Germinal center (tissue), 1 donor: ENCODE data around the gene ARID5B.

ENCODE experiments used
- DNase-seq: peaks from one replicate; pipeline ENCODE4 v3.0.0; 2012; ENCODE audit warnings: mixed read lengths, low spot score

Gene ARID5B

GRCh38 chr10:62036186-62037081, 134.9 kb downstream of the ARID5B start:
- DNase-seq = no peak

- DNase-seq = no peak
These were observed 135.8 kb downstream of the ARID5B start for GRCh38 chr10:62037166-62037831.

GRCh38 chr10:62037890-62038608, 136.6 kb downstream of the ARID5B start:
- DNase-seq = no peak

- DNase-seq = peak; percentile 71
These were observed 137.2 kb downstream of the ARID5B start for GRCh38 chr10:62038609-62039190.

GRCh38 chr10:62039954-62040353, 138.5 kb downstream of the ARID5B start:
- DNase-seq = no peak

GRCh38 chr10:62040881-62041280, 139.4 kb downstream of the ARID5B start:
- DNase-seq = no peak

- no peak for DNase-seq
These were observed 142.0 kb downstream of the ARID5B start for GRCh38 chr10:62043421-62044021.

- DNase-seq = no peak
These were observed 143.1 kb downstream of the ARID5B start for GRCh38 chr10:62044566-62044965.

GRCh38 chr10:62045765-62046521, 144.4 kb downstream of the ARID5B start:
- DNase-seq = no peak

GRCh38 chr10:62046522-62047227, 145.2 kb downstream of the ARID5B start:
- DNase-seq = no peak

- no peak for DNase-seq
These were observed 145.9 kb downstream of the ARID5B start for GRCh38 chr10:62047228-62047892.

GRCh38 chr10:62047960-62048383, 146.5 kb downstream of the ARID5B start:
- DNase-seq = no peak

- DNase-seq = no peak
These were observed 147.0 kb downstream of the ARID5B start for GRCh38 chr10:62048470-62048869.

- no peak for DNase-seq
These were observed 147.6 kb downstream of the ARID5B start for GRCh38 chr10:62048919-62049623.

GRCh38 chr10:62049624-62050345, 148.3 kb downstream of the ARID5B start:
- DNase-seq = no peak

GRCh38 chr10:62050346-62050892, 148.9 kb downstream of the ARID5B start:
- DNase-seq = no peak

- peak; percentile 59 for DNase-seq
These were observed 149.5 kb downstream of the ARID5B start for GRCh38 chr10:62050893-62051433.

- no peak for DNase-seq
These were observed 150.8 kb downstream of the ARID5B start for GRCh38 chr10:62052276-62052675.
